PC-9 (cell line): ENCODE measurements around the gene RPS3. TPM values are rescaled to one million over a fixed set of nuclear protein-coding genes. Genes with fewer than 3 reads are reported as not detected.

Source experiments
- BruUV-seq: library from RNA; stranded (reverse); fragments of 400-500 nt; replicated peaks from 2 replicates; lab custom pipeline; 2021; lab: Mats Ljungman, UMichigan
- CTCF ChIA-PET: fragments of 300-600 bp; sonication (Branson Sonifier 250); formaldehyde crosslinking; loops from one replicate; lab custom pipeline; 2022; ENCODE audit warnings: antibody characterized with exemption; lab: Charles Lee
- POLR2A ChIA-PET: fragments of 300-600 bp; sonication (Branson Sonifier 250); formaldehyde crosslinking; loops from one replicate; lab custom pipeline; 2022; ENCODE audit warnings: antibody characterized with exemption; ENCODE audit not compliant: unreplicated experiment; lab: Charles Lee
- DNase-seq, 2 experiments: peaks; one replicate each; pipeline versions ENCODE4 v3.0.0 to v3.0.0-alpha.2; 2015 to 2022; ENCODE audit warnings: mixed read lengths in 1 of 2
- H2AFZ ChIP-seq: fragments of 200-600 bp; sonication (generic); 2 replicates; pipeline ENCODE4 v1.8.1; 2017; ENCODE audit warnings: antibody characterized with exemption
- H3F3A ChIP-seq: fragments of 200-600 bp; sonication (generic); 2 replicates; pipeline ENCODE4 v1.8.1; 2017; ENCODE audit warnings: antibody characterized with exemption, mild to moderate bottlenecking, low read depth; ENCODE audit not compliant: insufficient read depth
- H3K27ac ChIP-seq: fragments of 200-600 bp; sonication (generic); 2 replicates; pipeline ENCODE4 v1.6.1; 2016; ENCODE audit warnings: mixed run types
- H3K27me3 ChIP-seq: fragments of 200-600 bp; sonication (generic); 2 replicates; pipeline ENCODE4 v1.6.1; 2016; ENCODE audit warnings: low read depth, mixed run types; ENCODE audit not compliant: insufficient read depth
- H3K36me3 ChIP-seq: fragments of 200-600 bp; sonication (generic); 2 replicates; pipeline ENCODE4 v1.6.1; 2016; ENCODE audit warnings: low read depth, mixed run types
- H3K4me1 ChIP-seq: fragments of 200-600 bp; sonication (generic); replicated peaks from 2 replicates; pipeline ENCODE4 v1.6.1; 2016; ENCODE audit warnings: mixed run types; ENCODE audit not compliant: insufficient read depth
- H3K4me2 ChIP-seq: fragments of 200-600 bp; sonication (generic); 2 replicates; pipeline ENCODE4 v1.6.1; 2017; ENCODE audit warnings: mixed run types
- H3K4me3 ChIP-seq: fragments of 200-600 bp; sonication (generic); 2 replicates; pipeline ENCODE4 v1.6.1; 2016; ENCODE audit warnings: mixed run types
- H3K79me2 ChIP-seq: fragments of 200-600 bp; sonication (generic); 2 replicates; pipeline ENCODE4 v1.6.1; 2017; ENCODE audit warnings: low read depth, mixed run types
- H3K9me2 ChIP-seq: fragments of 200-600 bp; sonication (generic); 2 replicates; pipeline ENCODE4 v1.8.1; 2017; ENCODE audit warnings: mild to moderate bottlenecking; ENCODE audit not compliant: insufficient read depth
- H3K9me3 ChIP-seq: fragments of 200-600 bp; sonication (generic); 2 replicates; pipeline ENCODE4 v1.8.1; 2016; ENCODE audit warnings: low read depth; ENCODE audit not compliant: insufficient read depth
- H4K20me1 ChIP-seq: fragments of 200-600 bp; sonication (generic); 2 replicates; pipeline ENCODE4 v1.8.1; 2017; ENCODE audit not compliant: insufficient read depth
- CTCF ChIP-seq: fragments of 200-600 bp; sonication (generic); conservative IDR thresholded peaks from 2 replicates; pipeline ENCODE4 v1.6.1; 2017; ENCODE audit warnings: mixed run types, antibody characterized with exemption, mild to moderate bottlenecking, moderate library complexity
- EZH2 ChIP-seq: fragments of 200-600 bp; sonication (generic); IDR thresholded peaks from 2 replicates; pipeline ENCODE4 v1.8.0; 2017; ENCODE audit warnings: antibody characterized with exemption, low read depth
- intact Hi-C: fragments of 100-400 bp; cut with micrococcal nuclease; formaldehyde crosslinking; loops from one replicate; pipeline ENCODE4 v1.10.0; 2022; ENCODE audit not compliant: unreplicated experiment
- total RNA-seq: library from RNA; stranded (reverse); gene quantifications from 2 replicates; pipeline ENCODE4 v1.2.3, GENCODE V29; 2021

RPS3 gene
- total RNA-seq, 1 experiment from 2014 or later: 4,011 TPM

DNA sequence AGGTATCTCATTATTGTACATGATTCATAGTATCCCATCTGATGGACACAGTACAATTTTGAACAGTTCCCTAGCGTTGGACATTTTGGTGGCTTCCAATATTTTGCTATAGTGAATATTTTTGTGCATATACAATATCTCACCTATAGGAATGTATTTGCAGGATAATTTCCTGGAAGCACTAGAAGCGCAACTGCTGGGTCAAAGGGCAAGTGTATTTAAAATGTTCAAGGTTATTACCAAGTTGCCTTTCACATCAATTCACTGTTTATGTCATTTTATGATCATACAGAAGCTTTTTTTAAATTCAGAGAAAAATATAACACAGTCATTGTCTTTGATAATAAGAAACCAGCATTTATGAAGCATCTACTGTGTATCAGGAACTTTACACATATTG is 19.1 kb upstream of the RPS3 start:
- H3K4me3 ChIP-seq: no peak overlapping the region
- intact Hi-C loops: loop anchor here (1.0 to 5.0 kb wide), 4 partner anchors 8 to 38 kb away; no protein-coding TSS in a partner anchor
- BruUV-seq: no TSS peak
- no peaks in the 10 kb centered on the region for H3K9me3 ChIP-seq
- H3K27me3 ChIP-seq: no peaks in the 10 kb centered on the region
- no peak for DNase-seq
- H3F3A ChIP-seq: peaks cover 13% of the 10 kb centered on the region
- TF ChIP-seq EZH2 (no peak), CTCF (no peak)
- H3K4me2 ChIP-seq: peak overlapping the region; percentile 34
- ChIA-PET CTCF (interaction anchor here (1.2 to 1.8 kb wide), 4 partner anchors 40 to 100 kb away, joined by 3 to 11 read pairs (median 7); no protein-coding TSS in a partner anchor), POLR2A (no interaction called here)
- no peaks in the 10 kb centered on the region for H3K9me2 ChIP-seq
- H3K4me1 ChIP-seq: peaks cover 38% of the 10 kb centered on the region
- peak overlapping the region; percentile 30 for H3K27ac ChIP-seq
- no peaks in the 10 kb centered on the region for H3K36me3 ChIP-seq
- H4K20me1 ChIP-seq: no peaks in the 10 kb centered on the region
- H3K79me2 ChIP-seq: no peaks in the 10 kb centered on the region
- no peak overlapping the region for H2AFZ ChIP-seq

DNA sequence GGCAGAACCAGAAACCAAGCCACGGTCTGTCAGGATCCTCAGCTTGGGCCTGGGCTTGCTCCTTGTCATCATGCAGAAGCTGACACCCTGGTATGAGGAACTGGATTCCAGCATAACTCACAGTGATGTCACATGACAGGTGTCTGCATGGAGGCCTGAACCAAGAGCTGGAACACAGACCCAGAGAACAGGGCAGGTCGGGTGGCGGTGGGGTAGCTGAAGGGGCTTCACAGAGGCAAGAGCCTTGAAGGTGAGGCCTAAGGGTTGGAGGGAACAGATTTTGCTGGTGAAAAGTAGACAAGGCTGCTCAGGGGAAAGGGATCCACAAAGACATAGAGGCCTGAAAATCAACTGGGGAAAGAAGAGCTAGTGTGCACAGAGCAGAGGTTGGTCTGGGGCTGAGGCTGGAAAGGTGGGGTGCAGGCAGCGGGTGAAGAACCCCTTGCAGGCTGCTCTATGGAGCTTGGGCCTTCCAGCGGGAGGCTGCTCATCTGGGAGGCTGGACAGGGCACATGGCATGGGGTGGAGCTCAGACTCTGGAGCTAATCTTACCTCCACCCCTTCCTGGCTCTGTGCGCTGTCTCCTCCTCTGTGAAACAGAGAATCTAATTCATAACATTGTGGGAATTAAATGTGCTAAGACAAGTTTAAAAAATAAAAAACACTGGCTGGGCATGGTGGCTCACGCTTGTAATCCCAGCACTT is 18.4 kb upstream of the RPS3 start:
- peaks cover 44% of the 10 kb centered on the region for H3K4me1 ChIP-seq
- CTCF ChIA-PET: interaction anchor here (0.5 to 1.8 kb wide), 7 partner anchors 9 to 101 kb away, joined by 3 to 11 read pairs (median 4); no protein-coding TSS in a partner anchor
- BruUV-seq: no TSS peak

DNA sequence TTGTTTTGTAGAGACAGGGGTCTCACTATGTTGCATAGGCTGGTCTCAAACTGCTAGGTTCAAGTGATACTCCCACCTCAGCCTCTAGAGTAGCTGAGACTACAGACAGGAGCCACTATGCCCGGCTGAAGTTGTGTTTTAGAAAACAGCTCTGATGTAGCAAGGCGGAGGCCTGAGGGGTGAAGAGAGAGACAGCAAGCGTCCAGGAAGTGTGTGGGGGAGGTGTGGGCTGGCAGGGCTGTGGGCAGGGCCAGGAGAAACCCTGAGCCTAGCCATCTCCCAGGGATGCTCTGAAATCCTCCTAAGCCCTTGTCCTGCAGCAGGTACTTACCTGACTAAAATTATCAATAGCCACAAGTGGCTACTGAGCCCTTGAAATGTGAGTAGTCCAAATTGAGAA is 16.1 kb upstream of the RPS3 start:
- Histone ChIP-seq H3K27me3 (no peaks in the 10 kb centered on the region), H3K79me2 (no peaks in the 10 kb centered on the region), H2AFZ (no peak overlapping the region), H3K4me2 (0 out of 2 replicates have a peak overlapping the region, but pooled peaks have one; percentile 11), H3K36me3 (no peaks in the 10 kb centered on the region), H3K4me3 (no peak overlapping the region), H4K20me1 (no peaks in the 10 kb centered on the region), H3K9me2 (no peaks in the 10 kb centered on the region), H3K27ac (no peak overlapping the region), H3K4me1 (peaks cover 68% of the 10 kb centered on the region), H3F3A (peaks cover 41% of the 10 kb centered on the region), H3K9me3 (no peaks in the 10 kb centered on the region)
- ChIA-PET CTCF (no interaction called here), POLR2A (no interaction called here)
- DNase-seq: peak in 1 of 2 experiments; percentile 28
- TF ChIP-seq EZH2 (no peak), CTCF (no peak)
- BruUV-seq: no TSS peak
- intact Hi-C loops: loop anchor here (5.0 kb wide), 1 partner anchor 41 kb away; no protein-coding TSS in a partner anchor

More for the DNA sequence above, 18.4 kb upstream of the RPS3 start:
- Histone ChIP-seq H3K9me3 (no peaks in the 10 kb centered on the region), H3K4me2 (peak overlapping the region; percentile 34), H3K27me3 (no peaks in the 10 kb centered on the region), H3K9me2 (no peaks in the 10 kb centered on the region), H3K4me3 (no peak overlapping the region), H3K79me2 (no peaks in the 10 kb centered on the region), H3F3A (peaks cover 18% of the 10 kb centered on the region), H3K27ac (peak overlapping the region; percentile 31), H4K20me1 (no peaks in the 10 kb centered on the region), H2AFZ (no peak overlapping the region), H3K36me3 (no peaks in the 10 kb centered on the region)
- DNase-seq: peak; percentile 68 to 92
- intact Hi-C loops: loop anchor here (1.0 to 5.0 kb wide), 4 partner anchors 9 to 39 kb away; no protein-coding TSS in a partner anchor
- POLR2A ChIA-PET: interaction anchor here (0.6 to 0.7 kb wide), 5 partner anchors 9 to 434 kb away, joined by 3 to 7 read pairs (median 3); partner anchors contain the start of gene ARRB1
- TF ChIP-seq CTCF (no peak), EZH2 (no peak)
